Measurements from ENCODE around the gene EFR3B.
"Not testable (repeated sequence)": the region's sequence is repeated elsewhere in the genome, so short reads cannot be mapped to it uniquely, and the experiment has no call there.

EFR3B gene

DNA sequence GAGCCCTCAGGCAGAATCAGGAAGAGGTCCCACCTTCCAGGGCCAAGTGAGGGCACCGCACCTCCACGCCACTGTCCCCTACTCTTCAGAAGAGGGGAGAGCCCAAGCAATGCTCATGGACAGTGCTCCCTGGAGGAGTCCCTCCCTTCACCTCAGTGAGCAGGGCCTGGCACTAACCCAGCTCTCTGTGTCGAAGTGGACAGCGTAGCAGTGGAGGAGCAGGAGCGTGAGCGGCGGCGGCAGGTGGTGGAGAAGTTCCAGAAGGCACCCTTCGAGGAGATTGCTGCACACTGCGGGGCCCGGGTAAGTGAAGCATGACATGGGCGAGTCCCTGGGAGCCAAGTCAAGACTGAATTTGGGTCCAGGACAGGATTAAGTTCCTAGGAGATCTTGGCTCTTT is 109.8 kb downstream of the EFR3B start:
- no peak for DNase-seq (ENCODE audit: insufficient read length, low spot score)

DNA sequence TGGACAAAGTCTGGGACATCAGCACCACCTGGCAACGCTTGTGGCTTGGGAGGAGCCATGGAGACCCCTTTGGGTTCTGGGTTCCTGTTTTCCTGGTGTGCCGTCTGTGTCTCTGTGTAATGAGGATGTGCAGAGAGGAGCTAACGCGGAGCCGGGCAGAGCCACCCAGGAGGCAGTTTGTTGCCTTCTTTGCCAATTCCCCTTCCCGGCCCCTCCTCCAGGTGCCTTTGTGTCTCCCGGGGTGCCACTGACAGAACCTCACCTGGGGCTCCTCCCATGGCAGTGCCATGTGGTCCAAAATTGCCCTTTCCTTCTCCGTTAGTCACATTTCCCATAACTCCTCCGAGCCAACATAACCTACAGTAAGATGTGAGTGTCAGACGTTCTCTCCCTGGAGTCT is 113.5 kb downstream of the EFR3B start:
- TF ChIP-seq PAX5 (IDR thresholded peaks at IDR 0.05; ENCODE audit: insufficient read depth, low read length, severe bottlenecking), result no peak
- DNase-seq (ENCODE audit: insufficient read length, low spot score), result no peak
- FAIRE-seq, result no peak

More for the DNA sequence above, 109.8 kb downstream of the EFR3B start:
- FAIRE-seq, result no peak
- TF ChIP-seq POLR2A (IDR thresholded peaks at IDR 0.05; ENCODE audit: low read depth, low read length), result no peak
- no peak for TF ChIP-seq TAF1 (IDR thresholded peaks at IDR 0.05; ENCODE audit: low read depth, low read length)
- no peak for TF ChIP-seq PAX5 (IDR thresholded peaks at IDR 0.05; ENCODE audit: insufficient read depth, low read length, severe bottlenecking)
- no peak for TF ChIP-seq POU2F2 (IDR thresholded peaks at IDR 0.05; ENCODE audit: low read depth, low read length)
- no peak for TF ChIP-seq POLR2AphosphoS5 (IDR thresholded peaks at IDR 0.05; ENCODE audit: low read depth, low read length)
- TF ChIP-seq SPI1 (IDR thresholded peaks at IDR 0.05; ENCODE audit: low read depth, low read length), result no peak

DNA sequence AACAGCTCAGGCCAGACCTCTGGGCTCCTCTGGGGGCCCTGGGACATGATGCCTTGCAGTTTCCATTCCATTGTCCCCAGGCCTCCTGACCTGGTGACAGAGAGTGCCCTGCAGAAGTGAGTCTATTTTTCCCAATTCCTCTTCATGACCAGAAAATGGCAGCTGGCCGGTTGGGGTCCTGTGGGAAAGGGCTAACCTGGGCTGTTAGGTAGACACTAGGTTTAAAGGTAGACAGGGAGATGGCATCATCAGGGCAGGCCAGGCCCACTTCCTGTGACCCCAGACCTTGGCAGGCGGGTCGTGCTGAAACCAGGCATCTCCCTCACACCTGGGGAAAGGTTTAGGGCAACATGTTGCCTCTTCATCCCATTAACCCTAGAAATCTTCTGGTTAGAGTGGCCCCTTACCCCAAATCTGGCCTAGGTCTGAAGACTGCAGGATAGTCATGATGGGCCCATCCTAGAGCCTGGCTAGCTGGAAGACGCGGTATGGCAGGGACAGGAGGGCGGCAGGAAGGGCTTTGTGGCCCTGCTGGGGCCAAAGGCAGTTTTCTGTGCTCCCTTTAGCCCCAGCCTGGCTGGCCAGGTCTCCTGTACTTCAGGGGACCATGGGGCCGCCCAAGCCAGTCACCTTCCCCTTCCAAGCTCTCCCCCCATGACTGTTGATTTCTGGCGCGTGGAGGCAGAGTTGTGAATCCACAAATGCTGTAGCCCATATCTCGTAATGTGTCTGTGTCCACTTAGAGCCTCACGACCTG is 116.4 kb downstream of the EFR3B start:
- FAIRE-seq, result no peak

DNA sequence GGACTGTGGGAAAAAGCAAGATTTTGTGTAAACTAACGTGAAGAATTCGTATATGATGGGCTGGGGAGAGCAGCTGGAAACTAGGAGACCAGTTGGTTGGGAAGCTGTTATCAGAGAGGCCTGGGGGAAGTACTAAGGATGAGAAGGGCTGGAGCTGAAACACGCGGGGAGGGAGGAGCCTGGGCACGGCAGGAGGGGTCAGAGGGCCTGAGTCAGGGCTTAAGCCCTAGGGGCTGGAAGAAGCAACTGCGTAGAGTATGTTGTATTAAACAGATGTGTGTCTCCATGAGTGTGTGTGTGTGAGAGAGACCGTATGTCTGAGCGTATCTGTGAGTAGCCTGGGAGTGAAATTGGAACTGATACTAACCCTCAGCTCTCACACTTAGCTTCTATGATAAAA is 118.1 kb downstream of the EFR3B start:
- TF ChIP-seq POU2F2 (IDR thresholded peaks at IDR 0.05; ENCODE audit: low read depth, low read length) (no peak), PAX5 (IDR thresholded peaks at IDR 0.05; ENCODE audit: insufficient read depth, low read length, severe bottlenecking) (no peak), SPI1 (IDR thresholded peaks at IDR 0.05; ENCODE audit: low read depth, low read length) (no peak), POLR2AphosphoS5 (IDR thresholded peaks at IDR 0.05; ENCODE audit: low read depth, low read length) (no peak), POLR2A (IDR thresholded peaks at IDR 0.05; ENCODE audit: low read depth, low read length) (peak; percentile 15; the same call in 1 of the 2 replicates), TAF1 (IDR thresholded peaks at IDR 0.05; ENCODE audit: low read depth, low read length) (peak; percentile 17; the same call in 1 of the 2 replicates)
- DNase-seq (ENCODE audit: insufficient read length, low spot score) (peak; percentile 45), FAIRE-seq (peak; percentile 88)

More for the DNA sequence above, 116.4 kb downstream of the EFR3B start:
- DNase-seq (ENCODE audit: insufficient read length, low spot score), result no peak
- TF ChIP-seq TAF1 (IDR thresholded peaks at IDR 0.05; ENCODE audit: low read depth, low read length), result no peak
- no peak for TF ChIP-seq POLR2AphosphoS5 (IDR thresholded peaks at IDR 0.05; ENCODE audit: low read depth, low read length)
- no peak for TF ChIP-seq SPI1 (IDR thresholded peaks at IDR 0.05; ENCODE audit: low read depth, low read length)
- no peak for TF ChIP-seq POU2F2 (IDR thresholded peaks at IDR 0.05; ENCODE audit: low read depth, low read length)
- no peak for TF ChIP-seq POLR2A (IDR thresholded peaks at IDR 0.05; ENCODE audit: low read depth, low read length)
- TF ChIP-seq PAX5 (IDR thresholded peaks at IDR 0.05; ENCODE audit: insufficient read depth, low read length, severe bottlenecking), result no peak

DNA sequence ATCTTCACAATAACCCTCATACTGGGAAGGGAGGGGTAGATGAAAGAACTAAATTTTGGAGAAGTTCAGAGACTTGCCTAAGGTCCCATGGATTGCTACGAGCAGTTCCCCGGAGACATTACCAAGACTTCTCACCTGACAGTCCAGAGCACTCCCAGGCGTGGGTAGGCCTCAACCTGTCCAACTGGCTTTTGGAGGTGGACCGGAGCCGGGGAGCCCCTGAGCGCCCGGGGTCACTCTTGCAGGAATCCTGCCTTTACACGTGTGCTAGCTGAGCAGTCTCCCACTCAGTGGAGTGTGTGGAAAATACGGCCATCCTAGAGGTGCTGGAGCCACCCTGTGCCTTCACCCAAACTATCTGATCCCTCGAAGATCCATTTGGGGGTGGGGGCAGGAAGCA is 118.5 kb downstream of the EFR3B start:
- no peak for FAIRE-seq
- peak; percentile 11; the same call in 1 of the 2 replicates for TF ChIP-seq POLR2A (IDR thresholded peaks at IDR 0.05; ENCODE audit: low read depth, low read length)
- no peak for TF ChIP-seq SPI1 (IDR thresholded peaks at IDR 0.05; ENCODE audit: low read depth, low read length)
- no peak for DNase-seq (ENCODE audit: insufficient read length, low spot score)

DNA sequence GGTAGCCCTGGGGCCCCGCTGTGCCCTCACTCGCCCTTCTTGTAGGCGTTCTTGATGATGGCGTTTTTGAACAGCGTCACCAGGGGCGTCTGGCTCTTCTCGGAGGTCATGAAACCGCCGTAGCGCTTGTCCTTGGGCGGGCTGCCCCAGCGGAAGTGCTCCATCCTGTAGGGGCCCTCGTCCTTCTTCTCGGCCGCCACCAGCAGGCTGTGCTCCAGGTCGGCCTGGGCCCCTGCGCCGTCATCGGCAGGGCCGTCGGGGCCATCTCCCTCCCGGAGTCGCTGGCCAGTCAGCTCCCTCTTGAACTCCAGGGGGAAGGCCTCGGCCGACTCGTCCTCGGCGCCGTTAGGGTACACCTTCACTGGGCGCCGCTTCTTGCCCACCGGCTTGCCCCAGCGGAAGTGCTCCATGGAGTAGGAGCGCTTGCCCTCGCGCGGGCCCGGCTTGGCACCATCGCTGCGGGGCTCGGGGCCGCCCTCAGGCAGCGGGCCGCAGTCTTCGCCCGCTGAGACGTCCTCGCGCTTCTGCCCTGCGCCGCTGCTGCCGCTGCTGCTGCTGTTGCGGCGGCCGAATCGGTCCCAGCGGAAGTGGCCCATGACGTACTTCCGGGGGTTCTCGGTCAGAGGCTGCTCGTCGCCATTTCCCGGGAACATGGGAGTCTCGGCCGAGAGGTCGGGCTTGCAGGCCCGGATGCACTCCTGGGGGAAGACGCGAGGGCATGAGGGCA is 119.3 kb downstream of the EFR3B start:
- FAIRE-seq (no peak), DNase-seq (ENCODE audit: insufficient read length, low spot score) (peak; percentile 72)
- peak; percentile 74 for TF ChIP-seq POLR2A (IDR thresholded peaks at IDR 0.05; ENCODE audit: low read depth, low read length)
- TF ChIP-seq PAX5 (IDR thresholded peaks at IDR 0.05; ENCODE audit: insufficient read depth, low read length, severe bottlenecking), result no peak
- peak; percentile 50; the same call in 1 of the 2 replicates for TF ChIP-seq TAF1 (IDR thresholded peaks at IDR 0.05; ENCODE audit: low read depth, low read length)
- TF ChIP-seq SPI1 (IDR thresholded peaks at IDR 0.05; ENCODE audit: low read depth, low read length), result peak; percentile 19; the same call in 1 of the 2 replicates
- peak; percentile 67; the same call in 1 of the 2 replicates for TF ChIP-seq POLR2AphosphoS5 (IDR thresholded peaks at IDR 0.05; ENCODE audit: low read depth, low read length)
- TF ChIP-seq POU2F2 (IDR thresholded peaks at IDR 0.05; ENCODE audit: low read depth, low read length), result peak; percentile 15; the same call in 1 of the 2 replicates

DNA sequence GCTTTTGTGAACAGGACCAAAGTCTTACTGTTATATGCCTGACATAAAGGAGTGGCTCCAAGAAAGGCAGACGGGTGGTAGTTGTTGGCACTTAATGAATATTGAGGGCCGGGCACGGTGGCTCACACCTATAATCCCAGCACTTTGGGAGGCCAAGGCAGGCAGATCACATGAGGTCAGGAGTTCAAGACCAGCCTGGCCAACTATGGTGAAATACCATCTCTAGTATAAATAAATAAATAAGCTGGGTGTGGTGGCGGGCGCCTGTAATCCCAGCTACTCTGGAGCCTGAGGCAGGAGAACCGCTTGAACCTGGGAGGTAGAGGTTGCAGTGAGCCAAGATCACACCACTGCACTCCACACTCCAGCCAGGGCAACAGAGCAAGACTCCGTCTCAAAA is 120.2 kb downstream of the EFR3B start:
- not testable (repeated sequence) for DNase-seq (ENCODE audit: insufficient read length, low spot score); FAIRE-seq

DNA sequence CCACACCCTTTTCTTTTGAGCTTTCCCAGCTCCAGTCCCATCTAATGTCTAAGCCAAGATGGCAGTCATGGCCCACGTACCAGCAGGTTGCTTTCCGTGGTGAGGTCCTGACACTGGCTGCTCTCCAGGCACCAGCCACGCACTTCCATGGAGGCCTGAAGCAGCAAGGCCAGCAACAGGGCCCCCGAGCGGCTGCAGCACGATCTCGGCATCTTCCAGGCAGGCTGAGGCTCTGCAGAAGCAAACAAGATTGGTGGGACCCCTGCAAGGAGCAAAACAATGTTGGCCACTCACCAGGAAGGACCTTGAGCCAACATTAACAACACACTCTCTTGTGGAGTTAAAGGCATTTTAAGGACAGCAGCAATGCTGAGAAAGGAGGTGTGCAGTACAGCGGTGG is 122.7 kb downstream of the EFR3B start:
- no peak for DNase-seq (ENCODE audit: insufficient read length, low spot score)
- TF ChIP-seq POLR2A (IDR thresholded peaks at IDR 0.05; ENCODE audit: low read depth, low read length) (no peak), PAX5 (IDR thresholded peaks at IDR 0.05; ENCODE audit: insufficient read depth, low read length, severe bottlenecking) (no peak), POLR2AphosphoS5 (IDR thresholded peaks at IDR 0.05; ENCODE audit: low read depth, low read length) (no peak), POU2F2 (IDR thresholded peaks at IDR 0.05; ENCODE audit: low read depth, low read length) (no peak), TAF1 (IDR thresholded peaks at IDR 0.05; ENCODE audit: low read depth, low read length) (no peak), SPI1 (IDR thresholded peaks at IDR 0.05; ENCODE audit: low read depth, low read length) (no peak)
- no peak for FAIRE-seq

DNA sequence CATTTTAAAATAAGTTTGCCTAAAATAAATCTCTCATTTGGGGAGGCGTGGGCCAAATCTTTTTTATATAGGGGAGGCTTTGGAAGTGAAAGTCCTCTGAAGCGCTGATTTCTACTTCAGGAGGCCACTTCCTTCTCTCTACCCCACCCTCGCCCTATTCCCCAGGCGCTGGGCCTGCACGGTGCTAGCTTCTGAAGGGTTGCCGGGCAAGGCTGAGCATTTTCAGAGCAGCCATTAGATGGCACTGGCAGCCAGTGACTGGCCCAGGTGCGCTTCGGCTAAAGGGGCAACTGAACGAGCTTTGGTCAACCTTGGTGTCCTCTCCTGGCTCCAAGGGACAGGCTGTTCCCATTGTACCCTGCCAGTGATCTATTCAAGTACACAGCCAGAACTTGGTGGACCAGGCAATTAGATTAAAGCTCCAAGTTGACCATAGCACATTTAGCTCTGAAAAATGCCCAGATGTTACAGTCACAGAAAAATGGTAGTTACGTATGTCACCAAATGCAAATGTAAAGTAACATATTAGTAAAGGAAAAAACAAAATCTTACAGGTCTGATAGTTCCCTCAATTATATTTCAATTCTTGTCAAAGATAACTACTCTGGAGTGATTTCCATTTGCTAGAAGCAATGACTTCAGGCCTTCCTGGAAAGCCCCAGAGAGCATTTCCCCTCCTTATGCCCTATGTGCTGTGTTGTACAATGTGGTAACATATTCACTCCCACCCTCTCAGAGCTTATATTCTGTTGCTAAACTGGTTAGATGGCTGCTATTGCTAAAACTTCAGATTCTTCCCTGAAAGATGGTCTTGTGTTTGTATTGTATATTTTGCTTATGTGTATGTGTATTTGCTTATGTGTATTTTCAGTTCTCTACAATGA is 124.4 kb downstream of the EFR3B start:
- peak; percentile 94 for FAIRE-seq
- TF ChIP-seq POLR2A (IDR thresholded peaks at IDR 0.05; ENCODE audit: low read depth, low read length) (no peak), SPI1 (IDR thresholded peaks at IDR 0.05; ENCODE audit: low read depth, low read length) (peak; percentile 53)
- DNase-seq (ENCODE audit: insufficient read length, low spot score), result peak; percentile 58

Data from GM12891 (cell line).